HG03575 (cell line): ENCODE results near the gene TACC2.

Experiments used
- ATAC-seq: cut with Tn5 transposase; IDR thresholded peaks from one replicate; pipeline ENCODE4 v1.9.1; 2021; ENCODE audit not compliant: unreplicated experiment, insufficient number of reproducible peaks, low FRiP score; ENCODE audit errors: extremely low read depth

TACC2 gene

DNA sequence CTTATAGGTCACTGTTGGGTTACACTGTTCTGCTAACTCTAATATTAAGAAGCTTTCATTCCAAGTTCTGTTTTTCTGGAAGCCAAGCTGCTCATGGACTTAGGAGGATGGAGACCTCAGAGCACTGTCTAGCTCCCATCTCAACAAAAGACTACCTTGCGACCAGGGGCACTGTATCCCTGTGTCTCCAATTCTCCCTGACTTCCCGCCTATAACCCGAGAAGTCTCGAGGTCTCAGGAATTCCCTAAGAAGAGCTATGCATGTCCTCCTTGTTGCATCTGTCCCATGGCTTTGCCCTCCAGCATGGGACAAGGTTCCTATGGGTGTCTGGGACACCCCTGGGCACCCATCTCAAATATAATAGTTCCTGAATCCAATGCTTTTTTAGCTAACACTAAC, 313.4 kb downstream of the TACC2 start:
- ATAC-seq: no peak

DNA sequence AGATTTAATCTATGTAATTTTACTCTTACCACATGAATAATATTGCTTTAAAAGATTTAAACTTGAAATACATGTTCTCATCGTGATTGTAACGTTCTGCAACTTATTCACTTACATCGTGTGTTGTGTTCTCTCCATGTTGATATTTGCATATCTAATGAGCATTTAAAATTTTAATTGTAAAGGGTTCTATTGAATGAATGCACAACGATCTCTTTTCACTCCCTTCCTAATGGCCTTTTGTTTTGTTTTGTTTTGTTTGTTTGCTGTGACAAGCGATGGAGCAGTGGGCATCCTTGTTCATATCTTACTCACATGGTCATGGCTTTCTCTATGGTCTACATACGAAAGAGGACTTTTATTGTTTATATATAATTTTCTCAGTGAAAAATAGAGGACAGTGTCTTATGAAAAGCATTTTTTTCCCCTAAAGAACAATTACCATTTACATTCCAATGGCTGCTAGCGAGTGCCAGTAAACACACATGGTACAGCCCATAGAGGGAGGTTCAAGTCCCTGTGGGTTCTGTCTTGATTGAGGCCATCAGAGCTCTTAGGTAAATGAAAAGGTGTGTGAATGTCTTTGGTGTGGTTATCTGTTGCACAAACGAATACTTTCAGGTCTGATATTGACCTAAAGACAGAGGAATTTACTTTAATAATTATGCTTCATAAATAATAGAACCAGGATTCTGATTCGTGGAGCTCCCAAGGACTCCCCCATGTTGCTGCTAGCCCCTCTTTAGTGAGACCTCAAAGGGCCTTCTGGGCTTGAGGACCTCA, 314.5 kb downstream of the TACC2 start:
- no peak for ATAC-seq
